HG03108 (cell line): ENCODE data around the gene GSTK1.
"Not testable (repeated sequence)": the region's sequence is repeated elsewhere in the genome, so short reads cannot be mapped to it uniquely, and the experiment has no call there.

Experiments
- ATAC-seq: cut with Tn5 transposase; IDR thresholded peaks from one replicate; pipeline ENCODE4 v1.9.1; 2021; ENCODE audit warnings: moderate library complexity; ENCODE audit not compliant: unreplicated experiment

GSTK1 gene

GRCh38 chr7:143269251-143269650 is 6.0 kb downstream of the GSTK1 start:
- ATAC-seq, result no peak

GRCh38 chr7:143271240-143271639 is 8.0 kb downstream of the GSTK1 start:
- no peak for ATAC-seq

- no peak for ATAC-seq
Measured at GRCh38 chr7:143272871-143273270, 9.6 kb downstream of the GSTK1 start.

- peak; percentile 54 for ATAC-seq
Measured at GRCh38 chr7:143279186-143280098, 16.2 kb downstream of the GSTK1 start.

GRCh38 chr7:143280160-143280559 is 16.9 kb downstream of the GSTK1 start:
- no peak for ATAC-seq

- ATAC-seq, result no peak
Measured at GRCh38 chr7:143280566-143280965, 17.3 kb downstream of the GSTK1 start.

GRCh38 chr7:143281529-143281928 is 18.3 kb downstream of the GSTK1 start:
- no peak for ATAC-seq

- ATAC-seq, result no peak
Measured at GRCh38 chr7:143282124-143282523, 18.9 kb downstream of the GSTK1 start.

- no peak for ATAC-seq
Measured at GRCh38 chr7:143283381-143283780, 20.1 kb downstream of the GSTK1 start.

GRCh38 chr7:143284591-143285469 is 21.6 kb downstream of the GSTK1 start, which contains the start of gene TMEM139:
Gene TMEM139 (plus strand): TSS chr7:143284958. CDS start chr7:143285958, 1,000 bp downstream.
- ATAC-seq, result no peak

GRCh38 chr7:143285470-143285778 is 22.2 kb downstream of the GSTK1 start:
- ATAC-seq, result no peak

- no peak for ATAC-seq
Measured at GRCh38 chr7:143285806-143286521, 22.7 kb downstream of the GSTK1 start.

- ATAC-seq, result no peak
Measured at GRCh38 chr7:143286522-143286890, 23.3 kb downstream of the GSTK1 start.

- no peak for ATAC-seq
Measured at GRCh38 chr7:143287339-143287934, 24.2 kb downstream of the GSTK1 start.

GRCh38 chr7:143287935-143288826 is 24.9 kb downstream of the GSTK1 start, which contains the start of gene CASP2:
Gene CASP2 (plus strand): TSS chr7:143288351. CDS start chr7:143288456, 105 bp downstream.
- ATAC-seq, result peak; percentile 91

- ATAC-seq, result no peak
Measured at GRCh38 chr7:143288836-143289235, 25.6 kb downstream of the GSTK1 start.

GRCh38 chr7:143289421-143289820 is 26.2 kb downstream of the GSTK1 start:
- no peak for ATAC-seq

- ATAC-seq, result not testable (repeated sequence)
Measured at GRCh38 chr7:143289888-143290287, 26.6 kb downstream of the GSTK1 start.

GRCh38 chr7:143290293-143290692 is 27.1 kb downstream of the GSTK1 start:
- ATAC-seq, result no peak

GRCh38 chr7:143292876-143293275 is 29.6 kb downstream of the GSTK1 start:
- no peak for ATAC-seq
